ENCODE data around the gene C10orf90. TPM values are rescaled to one million over a fixed set of nuclear protein-coding genes. Genes with fewer than 3 reads are reported as not detected.

Gene C10orf90
- total RNA-seq, 4 donors from 2014 or later = 0.06 TPM; not detected in 3

- no peak overlapping the region for H3K4me3 ChIP-seq
- no peak for DNase-seq (ENCODE audit: extremely low spot score)
- TF ChIP-seq EP300 (IDR thresholded peaks at IDR 0.05) (no peak), POLR2AphosphoS5 (IDR thresholded peaks at IDR 0.05) (no peak), CTCF (IDR thresholded peaks at IDR 0.05) (no peak), POLR2A (IDR thresholded peaks at IDR 0.05; ENCODE audit: low read depth) (no peak)
- no peaks in the 10 kb centered on the region for H3K36me3 ChIP-seq
- H3K9me3 ChIP-seq = peaks cover 0 to 6% (median 0%) of the 10 kb centered on the region in 4 donors
- H3K27me3 ChIP-seq = no peaks in the 10 kb centered on the region
- intact Hi-C loops (cut with DNase I) = no loop called here
- no peak overlapping the region for H3K27ac ChIP-seq (replicated peaks in 1 of 4)
- no peaks in the 10 kb centered on the region for H3K4me1 ChIP-seq
- 80% methylated on average over 7 of the region's 7 CpGs for WGBS
These were observed 16.2 kb upstream of the C10orf90 start for GRCh38 chr10:126686719-126687118.

- WGBS = 88% methylated on average over 3 of the region's 3 CpGs
- DNase-seq (ENCODE audit: extremely low spot score) = no peak
- Histone ChIP-seq H3K4me1 (no peaks in the 10 kb centered on the region), H3K9me3 (peaks cover 0 to 2% (median 0%) of the 10 kb centered on the region in 4 donors), H3K27ac (replicated peaks in 1 of 4) (no peak overlapping the region), H3K4me3 (no peak overlapping the region), H3K36me3 (no peaks in the 10 kb centered on the region), H3K27me3 (no peaks in the 10 kb centered on the region)
- TF ChIP-seq EP300 (IDR thresholded peaks at IDR 0.05) = no peak
- TF ChIP-seq POLR2A (IDR thresholded peaks at IDR 0.05; ENCODE audit: low read depth) = no peak
- no peak for TF ChIP-seq POLR2AphosphoS5 (IDR thresholded peaks at IDR 0.05)
- no peak for TF ChIP-seq CTCF (IDR thresholded peaks at IDR 0.05)
- intact Hi-C loops (cut with DNase I) = no loop called here
These were observed 15.8 kb upstream of the C10orf90 start for GRCh38 chr10:126686268-126686667.

GRCh38 chr10:126685756-126686155 lies 15.3 kb upstream of the C10orf90 start:
- TF ChIP-seq EP300 (IDR thresholded peaks at IDR 0.05) (no peak), POLR2A (IDR thresholded peaks at IDR 0.05; ENCODE audit: low read depth) (no peak), CTCF (IDR thresholded peaks at IDR 0.05) (no peak), POLR2AphosphoS5 (IDR thresholded peaks at IDR 0.05) (no peak)
- WGBS = 94% methylated on average over 4 of the region's 4 CpGs
- intact Hi-C loops (cut with DNase I) = no loop called here

GRCh38 chr10:126684171-126684745 lies 13.8 kb upstream of the C10orf90 start:
- no peak overlapping the region for H3K4me3 ChIP-seq
- TF ChIP-seq CTCF (IDR thresholded peaks at IDR 0.05) = no peak
- TF ChIP-seq EP300 (IDR thresholded peaks at IDR 0.05) = no peak
- TF ChIP-seq POLR2A (IDR thresholded peaks at IDR 0.05; ENCODE audit: low read depth) = no peak
- no peak for TF ChIP-seq POLR2AphosphoS5 (IDR thresholded peaks at IDR 0.05)
- DNase-seq (ENCODE audit: extremely low spot score) = no peak
- 81% methylated on average over 3 of the region's 3 CpGs for WGBS
- H3K27ac ChIP-seq (replicated peaks in 1 of 4) = no peak overlapping the region
- H3K4me1 ChIP-seq = no peaks in the 10 kb centered on the region
- H3K27me3 ChIP-seq = no peaks in the 10 kb centered on the region
- H3K36me3 ChIP-seq = no peaks in the 10 kb centered on the region
- H3K9me3 ChIP-seq = no peaks in the 10 kb centered on the region
- intact Hi-C loops (cut with DNase I) = no loop called here

More at GRCh38 chr10:126685756-126686155, 15.3 kb upstream of the C10orf90 start:
- Histone ChIP-seq H3K27ac (replicated peaks in 1 of 4) (no peak overlapping the region), H3K9me3 (no peaks in the 10 kb centered on the region), H3K4me3 (no peak overlapping the region), H3K4me1 (no peaks in the 10 kb centered on the region), H3K36me3 (no peaks in the 10 kb centered on the region), H3K27me3 (no peaks in the 10 kb centered on the region)
- no peak for DNase-seq (ENCODE audit: extremely low spot score)

GRCh38 chr10:126683466-126683865 lies 13.0 kb upstream of the C10orf90 start:
- WGBS = 79% methylated on average over 1 of the region's 1 CpG
- H3K4me3 ChIP-seq = no peak overlapping the region
- H3K27ac ChIP-seq (replicated peaks in 1 of 4) = no peak overlapping the region
- no peaks in the 10 kb centered on the region for H3K4me1 ChIP-seq
- TF ChIP-seq CTCF (IDR thresholded peaks at IDR 0.05) (no peak), POLR2AphosphoS5 (IDR thresholded peaks at IDR 0.05) (no peak), EP300 (IDR thresholded peaks at IDR 0.05) (no peak), POLR2A (IDR thresholded peaks at IDR 0.05; ENCODE audit: low read depth) (no peak)
- intact Hi-C loops (cut with DNase I) = no loop called here
- no peaks in the 10 kb centered on the region for H3K27me3 ChIP-seq
- DNase-seq (ENCODE audit: extremely low spot score) = no peak
- no peaks in the 10 kb centered on the region for H3K9me3 ChIP-seq
- no peaks in the 10 kb centered on the region for H3K36me3 ChIP-seq
